ENCODE data around the gene JARID2.

JARID2 gene

GRCh38 chr6:15449011-15449410 is 203.1 kb downstream of the JARID2 start:
- Histone ChIP-seq H3K4me2 (ENCODE audit: low read depth, low read length, poor library complexity, severe bottlenecking) (no peak overlapping the region), H2AFZ (ENCODE audit: low read depth, low read length, severe bottlenecking) (no peak overlapping the region), H3K4me3 (ENCODE audit: insufficient read depth, low read length, poor library complexity, severe bottlenecking) (no peak overlapping the region), H3K36me3 (ENCODE audit: low read length) (no peaks in the 10 kb centered on the region), H3K9ac (ENCODE audit: low read length) (no peak overlapping the region), H4K20me1 (ENCODE audit: low read depth, low read length) (0 out of 2 replicates have a peak, but pooled peaks cover 5% of the 10 kb centered on the region), H3K9me2 (replicated peaks; ENCODE audit: insufficient read depth, low read length) (no peaks in the 10 kb centered on the region), H3K27me3 (ENCODE audit: low read length) (no peaks in the 10 kb centered on the region), H3K27ac (ENCODE audit: low read depth, low read length) (no peak overlapping the region), H3K79me2 (ENCODE audit: insufficient read depth, low read length) (no peaks in the 10 kb centered on the region), H3F3A (ENCODE audit: insufficient read depth) (no peaks in the 10 kb centered on the region), H3K9me3 (ENCODE audit: insufficient read depth, low read length) (no peaks in the 10 kb centered on the region)
- no peak for TF ChIP-seq EZH2phosphoT487 (conservative IDR thresholded peaks at IDR 0.05; ENCODE audit: low read length)

- Histone ChIP-seq H3K9ac (ENCODE audit: low read length) (no peak overlapping the region), H3K9me3 (ENCODE audit: insufficient read depth, low read length) (no peaks in the 10 kb centered on the region), H2AFZ (ENCODE audit: low read depth, low read length, severe bottlenecking) (no peak overlapping the region), H3K27me3 (ENCODE audit: low read length) (no peaks in the 10 kb centered on the region), H3K27ac (ENCODE audit: low read depth, low read length) (no peak overlapping the region), H3K9me2 (replicated peaks; ENCODE audit: insufficient read depth, low read length) (no peaks in the 10 kb centered on the region), H3K79me2 (ENCODE audit: insufficient read depth, low read length) (no peaks in the 10 kb centered on the region), H3K4me3 (ENCODE audit: insufficient read depth, low read length, poor library complexity, severe bottlenecking) (no peak overlapping the region), H3K36me3 (ENCODE audit: low read length) (no peaks in the 10 kb centered on the region), H4K20me1 (ENCODE audit: low read depth, low read length) (0 out of 2 replicates have a peak, but pooled peaks cover 5% of the 10 kb centered on the region), H3F3A (ENCODE audit: insufficient read depth) (no peaks in the 10 kb centered on the region), H3K4me2 (ENCODE audit: low read depth, low read length, poor library complexity, severe bottlenecking) (no peak overlapping the region)
- TF ChIP-seq CTCF (IDR thresholded peaks at IDR 0.05; ENCODE audit: insufficient read depth, low read length, poor library complexity, severe bottlenecking) (no peak), EZH2phosphoT487 (conservative IDR thresholded peaks at IDR 0.05; ENCODE audit: low read length) (no peak)
Measured at GRCh38 chr6:15451738-15452137, 205.9 kb downstream of the JARID2 start.

- H2AFZ ChIP-seq (ENCODE audit: low read depth, low read length, severe bottlenecking) = no peak overlapping the region
- H3K36me3 ChIP-seq (ENCODE audit: low read length) = no peaks in the 10 kb centered on the region
- H3F3A ChIP-seq (ENCODE audit: insufficient read depth) = no peaks in the 10 kb centered on the region
- no peak overlapping the region for H3K9ac ChIP-seq (ENCODE audit: low read length)
- H3K4me3 ChIP-seq (ENCODE audit: insufficient read depth, low read length, poor library complexity, severe bottlenecking) = no peak overlapping the region
- no peaks in the 10 kb centered on the region for H3K27me3 ChIP-seq (ENCODE audit: low read length)
- no peak for TF ChIP-seq CTCF (IDR thresholded peaks at IDR 0.05; ENCODE audit: insufficient read depth, low read length, poor library complexity, severe bottlenecking)
- no peak for TF ChIP-seq EZH2phosphoT487 (conservative IDR thresholded peaks at IDR 0.05; ENCODE audit: low read length)
- H3K4me2 ChIP-seq (ENCODE audit: low read depth, low read length, poor library complexity, severe bottlenecking) = no peak overlapping the region
- no peaks in the 10 kb centered on the region for H3K9me3 ChIP-seq (ENCODE audit: insufficient read depth, low read length)
- H3K9me2 ChIP-seq (replicated peaks; ENCODE audit: insufficient read depth, low read length) = no peaks in the 10 kb centered on the region
- no peak overlapping the region for H3K27ac ChIP-seq (ENCODE audit: low read depth, low read length)
- 0 out of 2 replicates have a peak, but pooled peaks cover 5% of the 10 kb centered on the region for H4K20me1 ChIP-seq (ENCODE audit: low read depth, low read length)
- H3K79me2 ChIP-seq (ENCODE audit: insufficient read depth, low read length) = no peaks in the 10 kb centered on the region
Measured at GRCh38 chr6:15452182-15452941, 206.5 kb downstream of the JARID2 start.

GRCh38 chr6:15453186-15453585 is 207.3 kb downstream of the JARID2 start:
- TF ChIP-seq CTCF (IDR thresholded peaks at IDR 0.05; ENCODE audit: insufficient read depth, low read length, poor library complexity, severe bottlenecking) = no peak
- no peak for TF ChIP-seq EZH2phosphoT487 (conservative IDR thresholded peaks at IDR 0.05; ENCODE audit: low read length)
- Histone ChIP-seq H3K9ac (ENCODE audit: low read length) (no peak overlapping the region), H3K36me3 (ENCODE audit: low read length) (no peaks in the 10 kb centered on the region), H3F3A (ENCODE audit: insufficient read depth) (no peaks in the 10 kb centered on the region), H3K9me3 (ENCODE audit: insufficient read depth, low read length) (no peaks in the 10 kb centered on the region), H3K4me2 (ENCODE audit: low read depth, low read length, poor library complexity, severe bottlenecking) (no peak overlapping the region), H3K9me2 (replicated peaks; ENCODE audit: insufficient read depth, low read length) (no peaks in the 10 kb centered on the region), H3K4me3 (ENCODE audit: insufficient read depth, low read length, poor library complexity, severe bottlenecking) (no peak overlapping the region), H3K27me3 (ENCODE audit: low read length) (no peaks in the 10 kb centered on the region), H4K20me1 (ENCODE audit: low read depth, low read length) (0 out of 2 replicates have a peak, but pooled peaks cover 5% of the 10 kb centered on the region), H2AFZ (ENCODE audit: low read depth, low read length, severe bottlenecking) (no peak overlapping the region), H3K79me2 (ENCODE audit: insufficient read depth, low read length) (no peaks in the 10 kb centered on the region), H3K27ac (ENCODE audit: low read depth, low read length) (no peak overlapping the region)

Measured in SU-DHL-6 (cell line).